Bladder microvascular endothelial cell (primary cell): ENCODE data around the gene HLA-DOB. TPM values are rescaled to one million over a fixed set of nuclear protein-coding genes. Genes with fewer than 3 reads are reported as not detected.

ENCODE experiments used
- total RNA-seq: library from RNA; depleted of rRNA; stranded (reverse); fragments of >200 nt; gene quantifications from 2 replicates; pipeline ENCODE4 v1.2.3, GENCODE V29; 2014

The HLA-DOB gene
- total RNA-seq = not detected in 2 replicates

DNA sequence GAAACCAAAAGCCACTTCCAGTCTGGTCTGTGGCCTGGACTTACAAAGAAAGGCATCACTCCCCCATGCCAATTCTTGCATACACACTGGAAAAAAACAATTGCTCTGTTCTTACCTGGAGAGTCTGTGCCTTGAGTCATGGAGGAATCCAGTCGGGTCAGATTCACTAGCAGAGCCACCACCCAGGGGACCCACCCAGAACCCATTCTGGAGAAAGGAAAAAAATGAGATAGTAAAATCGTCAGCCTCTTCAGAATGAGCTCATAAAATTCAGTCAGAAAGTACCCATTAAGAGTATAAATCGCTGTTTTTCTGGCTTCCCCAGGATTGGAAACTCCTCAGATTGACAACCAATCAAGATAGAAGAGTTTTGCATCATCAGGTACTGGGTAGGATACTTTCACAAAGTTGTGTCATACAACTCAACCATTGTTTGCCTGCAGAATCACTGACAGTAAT is at the start of gene HLA-DOB:
Gene HLA-DOB (minus strand): TSS at position 257 of the 459 bp plus-strand sequence. CDS start 51 bp downstream, at position 206.

GRCh38 chr6:32853541-32854375 is 37.0 kb upstream of the HLA-DOB start, which contains the start of the genes PSMB9 and TAP1:
Gene PSMB9 (plus strand): TSS chr6:32854192. CDS start chr6:32854230, 38 bp downstream.
Gene TAP1 (minus strand): TSS chr6:32853704. CDS start chr6:32853636, 68 bp downstream.

DNA sequence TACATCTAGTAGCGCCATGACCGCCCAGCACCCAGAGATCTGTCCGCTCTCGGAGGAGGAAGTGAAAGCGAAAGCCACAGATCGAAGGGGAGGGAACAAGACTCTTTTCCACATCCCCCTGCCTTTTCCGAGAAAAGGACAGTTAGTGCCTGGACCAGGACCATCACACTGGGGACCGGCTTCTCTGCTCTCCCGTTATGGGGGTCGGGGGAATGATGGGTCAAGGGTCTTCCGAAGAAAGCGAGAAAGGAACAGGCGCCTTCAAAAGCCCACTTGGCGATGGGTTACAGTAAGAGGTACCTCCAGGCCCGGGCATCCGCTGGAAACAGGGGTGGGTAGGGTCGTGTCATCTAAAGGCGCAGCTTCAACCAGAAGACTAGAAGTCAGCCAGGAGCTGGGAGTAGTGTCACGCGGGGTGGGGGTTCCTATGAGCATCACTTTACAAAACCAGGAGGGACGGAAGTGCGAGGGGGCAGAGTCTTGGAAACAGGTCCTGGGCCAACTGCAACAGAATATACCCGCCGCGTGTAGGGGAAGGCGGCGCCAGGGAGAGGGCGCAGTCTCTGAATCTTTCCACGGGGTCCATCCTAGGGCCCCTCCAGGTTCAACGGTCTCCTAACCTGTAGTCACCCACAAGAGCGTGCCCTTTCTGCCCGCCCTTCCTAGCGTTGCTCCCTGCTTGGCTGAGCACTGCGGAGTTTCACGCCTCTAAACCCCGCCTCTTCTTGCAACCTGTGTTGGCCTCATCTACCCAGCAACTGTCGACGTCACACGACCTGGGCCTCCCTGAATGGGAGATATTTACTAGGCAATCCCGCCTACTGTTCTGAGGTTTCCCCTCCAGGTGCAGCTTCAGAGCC is 27.4 kb upstream of the HLA-DOB start, which contains the start of gene PSMB8:
Gene PSMB8 (minus strand): TSS at position 69 of the 860 bp plus-strand sequence. CDS start 51 bp downstream, at position 18.

GRCh38 chr6:32838114-32838958 is 21.5 kb upstream of the HLA-DOB start, which contains the start of gene TAP2:
Gene TAP2 (minus strand): TSS chr6:32838739. CDS start chr6:32838233, 506 bp downstream.

DNA sequence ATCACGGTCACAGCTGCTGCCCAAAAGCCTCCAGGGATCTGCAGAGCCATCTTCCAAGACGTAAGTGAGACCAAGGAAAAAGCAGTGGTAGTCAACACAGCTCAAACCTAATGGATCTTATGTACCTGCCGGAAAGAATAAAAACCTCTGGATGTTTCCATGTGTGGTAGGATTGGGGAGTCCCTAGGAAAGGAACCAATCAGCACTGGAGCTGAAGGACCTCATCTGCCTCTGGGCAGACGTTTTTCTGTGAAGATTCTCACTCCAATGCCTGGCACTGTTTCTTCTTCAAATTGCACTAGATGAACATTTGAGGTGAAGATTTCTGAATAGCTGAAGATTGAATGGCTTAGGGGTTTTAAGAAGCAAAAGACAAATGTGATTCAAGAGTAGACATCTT is 53.4 kb downstream of the HLA-DOB start, which contains the start of gene HLA-DQB2:
Gene HLA-DQB2 (minus strand): TSS at position 112 of the 400 bp plus-strand sequence. CDS start 62 bp downstream, at position 50.

Other genes with a start within 250 kb of the HLA-DOB start
- gene HLA-DRB1, start 227.2 kb downstream of the HLA-DOB start, total RNA-seq = 4.2 and 55.4 TPM in 2 replicates
- not detected in 2 replicates for gene HLA-DQA1, start 179.6 kb downstream of the HLA-DOB start, total RNA-seq
- 1.6 TPM in 1 of 2 replicates, not detected in the other for gene HLA-DQB1, start 150.3 kb downstream of the HLA-DOB start, total RNA-seq
- not detected in 2 replicates for gene HLA-DQA2, start 75.6 kb downstream of the HLA-DOB start, total RNA-seq
- gene HLA-DQB2, start 53.5 kb downstream of the HLA-DOB start, total RNA-seq = not detected in 2 replicates
- gene TAP2, start 21.7 kb upstream of the HLA-DOB start, total RNA-seq = 50.0 and 113 TPM in 2 replicates
- gene PSMB8, start 27.0 kb upstream of the HLA-DOB start, total RNA-seq = 67.2 and 113 TPM in 2 replicates
- 65.6 and 77.2 TPM in 2 replicates for gene TAP1, start 36.7 kb upstream of the HLA-DOB start, total RNA-seq
- 27.0 and 55.5 TPM in 2 replicates for gene PSMB9, start 37.2 kb upstream of the HLA-DOB start, total RNA-seq
- 1.0 and 2.4 TPM in 2 replicates for gene HLA-DMB, start 124.0 kb upstream of the HLA-DOB start, total RNA-seq
- gene HLA-DMA, start 136.1 kb upstream of the HLA-DOB start, total RNA-seq = 1.1 and 2.6 TPM in 2 replicates
- 46.0 and 74.8 TPM in 2 replicates for gene BRD2, start 151.6 kb upstream of the HLA-DOB start, total RNA-seq
- 0.16 TPM in 1 of 2 replicates, not detected in the other for gene HLA-DOA, start 192.6 kb upstream of the HLA-DOB start, total RNA-seq